Activated CD4-positive, alpha-beta T cell treated with anti-CD3 and anti-CD28 coated beads, Interleukin-2, amount 50 U/mL, for 48 hours (primary cell): ENCODE results near the gene FGF14.
A peak's percentile ranks its signal among the peaks of the same experiment; 100 is the strongest.

ENCODE experiments used
- DNase-seq, 2 experiments: peaks; one replicate each; pipeline ENCODE4 v3.0.0-alpha.2; 2020

FGF14 gene

DNA sequence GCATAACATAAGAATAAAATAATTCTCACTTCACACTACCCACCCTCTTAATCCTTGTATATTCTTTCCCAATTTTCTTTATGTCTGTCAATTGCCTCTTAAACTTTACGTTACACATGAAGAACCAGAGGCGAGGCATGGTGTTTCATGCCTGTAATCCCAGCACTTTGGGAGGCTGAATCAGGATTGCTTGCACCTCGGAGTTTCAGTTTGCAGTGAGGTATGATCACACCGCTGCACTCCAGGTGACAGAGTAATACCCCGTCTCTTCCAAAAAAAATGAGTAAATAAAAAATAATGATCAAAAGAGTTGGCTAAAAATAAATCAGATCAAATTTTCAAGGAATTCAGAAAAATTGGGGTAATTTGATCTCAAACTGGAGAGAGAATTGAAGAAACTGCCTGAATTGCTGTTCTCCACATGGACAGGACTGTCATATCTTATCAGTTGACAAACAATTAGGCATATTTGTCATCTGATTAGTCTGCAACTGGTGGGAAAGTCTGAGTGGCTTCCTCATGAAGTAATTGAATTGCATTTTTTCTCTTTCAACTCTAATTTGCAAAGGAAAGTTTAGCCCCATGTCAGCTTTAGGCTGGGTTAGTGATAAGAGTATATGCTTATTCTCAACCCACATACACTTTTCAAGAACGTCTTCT, 646.5 kb downstream of the FGF14 start:
- no peak for DNase-seq

DNA sequence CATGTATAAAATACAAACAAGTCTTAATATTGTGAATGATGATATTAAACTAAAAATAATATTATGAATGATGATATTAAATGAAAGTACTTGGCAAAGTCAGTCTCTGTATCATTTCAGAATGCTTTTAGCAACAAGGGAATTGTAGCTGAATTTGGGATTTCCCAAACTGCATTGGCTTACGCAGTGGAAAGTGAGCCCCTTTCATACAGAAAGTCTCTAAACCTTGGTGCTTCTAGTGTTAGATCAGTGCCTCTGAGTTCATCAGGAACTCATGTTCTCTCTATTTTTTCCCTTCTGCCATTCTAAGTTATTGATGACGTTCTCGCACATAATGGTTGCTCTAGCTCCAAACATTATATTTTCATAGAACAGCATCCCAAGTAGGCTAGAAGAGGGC, 649.4 kb downstream of the FGF14 start:
- DNase-seq, result no peak

DNA sequence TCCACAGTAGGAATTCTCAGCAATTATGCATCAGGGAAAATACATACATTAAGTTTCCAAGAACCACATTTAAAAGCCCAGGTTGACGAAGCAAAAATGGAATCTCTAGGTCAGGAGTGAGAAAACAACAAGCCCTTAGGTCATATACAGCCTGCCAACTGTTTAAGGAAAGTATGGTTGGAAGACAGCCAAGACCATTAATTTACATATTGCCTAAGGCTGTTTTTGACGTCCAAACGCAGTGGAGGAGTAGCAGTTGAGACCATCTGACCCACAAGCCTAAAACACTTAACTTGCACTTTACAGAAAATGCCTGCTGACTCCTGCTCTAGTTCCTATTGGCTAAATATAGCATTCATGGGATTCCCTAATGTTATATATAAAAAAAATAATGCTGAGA, 650.4 kb downstream of the FGF14 start:
- DNase-seq, result no peak

DNA sequence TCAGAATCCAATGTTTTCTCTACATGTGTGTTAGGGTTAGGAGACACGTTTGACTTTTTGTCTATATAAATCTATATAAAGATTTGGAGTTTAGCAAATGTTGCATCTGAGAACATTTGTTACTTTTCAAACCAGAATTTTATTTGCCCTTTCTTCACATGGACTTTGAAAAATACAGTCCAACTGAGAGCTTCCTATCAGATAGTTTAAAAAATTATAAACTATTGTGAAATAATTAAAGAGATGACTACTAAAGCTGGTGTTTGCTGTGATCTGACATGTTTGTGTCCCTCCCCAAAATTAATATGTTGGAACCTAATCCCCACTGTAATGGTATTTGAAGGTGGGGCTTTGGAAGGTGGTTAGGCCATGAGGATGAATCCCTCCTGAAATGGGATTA, 652.3 kb downstream of the FGF14 start:
- no peak for DNase-seq

DNA sequence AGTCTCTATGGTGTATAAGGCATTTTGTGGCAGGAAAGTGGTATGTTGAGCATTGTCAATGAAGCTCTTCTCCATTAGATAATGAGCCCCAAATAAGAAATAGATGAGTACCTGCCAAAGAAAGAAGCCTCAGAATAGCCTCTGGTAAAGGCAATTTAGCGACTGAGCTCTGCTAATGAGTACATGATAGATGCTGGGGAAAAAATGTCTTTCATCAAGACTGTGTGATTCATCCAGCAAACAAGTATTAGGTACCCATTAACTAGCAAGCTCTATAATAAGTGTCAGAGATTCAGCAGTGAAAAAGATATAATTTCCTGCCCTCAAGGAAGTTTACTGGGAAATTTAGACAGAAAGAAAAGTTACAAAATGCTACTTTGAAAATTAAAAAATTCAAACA, 654.8 kb downstream of the FGF14 start:
- no peak for DNase-seq

DNA sequence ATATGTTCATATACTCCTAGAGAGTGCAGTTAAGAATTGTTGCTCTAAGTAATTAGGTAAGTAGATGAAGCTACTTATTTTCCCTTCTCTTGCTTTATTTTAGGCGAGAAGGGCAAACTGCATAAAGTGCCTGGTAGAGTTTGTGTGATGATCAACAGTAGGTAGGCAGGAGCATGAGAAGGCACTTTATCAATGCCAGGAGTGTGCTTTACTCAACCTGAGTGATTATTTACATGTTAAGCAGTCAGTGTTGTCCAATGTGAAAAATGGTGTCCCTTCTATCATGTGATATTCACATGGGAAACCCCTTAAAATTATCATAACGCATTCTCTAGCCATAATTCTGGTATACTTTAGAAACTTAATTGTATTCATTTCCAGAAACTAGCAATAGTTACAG, 655.3 kb downstream of the FGF14 start:
- DNase-seq, result no peak

DNA sequence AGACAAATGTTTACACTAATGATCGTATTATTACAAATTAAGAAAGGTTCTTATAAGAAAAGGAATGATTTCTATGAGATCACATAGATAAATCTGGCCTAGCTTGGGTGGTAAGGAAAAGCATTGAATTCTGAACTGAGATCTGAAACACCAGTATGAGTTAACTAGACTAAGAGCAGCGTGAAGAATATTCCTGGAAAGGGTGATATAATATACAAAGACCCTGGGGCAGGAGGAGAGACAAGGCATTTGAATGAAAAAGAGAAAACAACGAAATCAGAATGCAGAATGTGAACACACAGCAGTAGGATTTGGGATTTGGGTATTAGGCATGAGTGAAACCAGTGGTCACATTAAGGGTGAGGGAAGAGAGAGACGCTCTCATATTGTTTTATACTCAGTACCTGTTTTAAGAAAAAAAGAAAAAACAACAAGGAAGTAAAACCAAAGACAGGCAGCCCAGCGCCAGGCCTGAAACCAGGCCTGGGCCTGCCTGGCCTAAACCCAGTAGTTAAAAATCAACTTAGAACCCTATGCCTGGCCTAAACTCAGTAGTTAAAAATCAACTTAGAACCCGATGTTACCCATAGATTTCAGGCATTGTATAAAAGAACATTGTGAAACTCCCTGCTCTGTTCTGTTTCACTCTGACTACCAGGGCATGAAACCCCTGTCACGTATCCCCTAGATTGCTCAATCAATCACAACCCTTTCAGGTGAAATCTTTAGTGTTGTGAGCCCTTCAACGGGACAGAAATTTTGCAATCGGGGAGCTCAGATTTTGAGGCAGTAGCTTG, 662.3 kb downstream of the FGF14 start:
- DNase-seq, result no peak

DNA sequence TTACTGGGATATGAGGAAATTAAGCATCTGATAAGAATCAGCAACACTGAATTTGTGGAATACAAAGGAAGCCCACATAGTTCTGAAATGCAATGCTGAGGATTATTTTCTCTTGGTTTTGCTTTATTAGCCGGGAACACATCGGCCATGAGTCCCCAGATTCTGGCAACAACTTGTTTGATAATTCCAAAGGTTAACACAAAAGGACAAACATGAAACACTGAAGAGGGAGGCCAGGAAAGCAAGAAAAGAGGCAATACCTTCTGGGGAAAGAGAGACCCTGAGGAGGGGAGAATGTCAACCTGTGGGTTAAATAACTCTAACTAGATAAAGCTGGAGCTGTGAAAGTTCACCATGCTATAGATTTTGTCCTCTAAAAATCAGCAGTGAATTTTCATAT, 663.5 kb downstream of the FGF14 start:
- DNase-seq, result no peak

DNA sequence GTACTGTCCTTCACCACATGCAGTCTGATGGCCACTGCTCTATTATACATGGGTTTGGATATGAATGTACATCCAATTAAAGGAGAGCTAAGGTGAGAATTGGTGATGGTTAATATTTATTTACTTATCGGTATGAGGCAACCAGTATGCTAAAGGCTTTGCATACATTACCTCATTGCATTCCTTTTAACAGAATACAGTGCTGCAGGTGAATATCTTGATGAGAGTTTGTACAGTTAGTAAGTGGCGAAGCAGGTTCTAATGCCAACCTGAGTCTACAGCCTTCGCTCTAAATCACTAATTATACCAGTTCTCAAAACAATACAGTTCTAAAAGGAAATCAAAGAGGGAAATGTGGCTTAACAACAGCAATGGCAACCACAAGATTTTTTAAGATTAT, 665.3 kb downstream of the FGF14 start:
- no peak for DNase-seq

DNA sequence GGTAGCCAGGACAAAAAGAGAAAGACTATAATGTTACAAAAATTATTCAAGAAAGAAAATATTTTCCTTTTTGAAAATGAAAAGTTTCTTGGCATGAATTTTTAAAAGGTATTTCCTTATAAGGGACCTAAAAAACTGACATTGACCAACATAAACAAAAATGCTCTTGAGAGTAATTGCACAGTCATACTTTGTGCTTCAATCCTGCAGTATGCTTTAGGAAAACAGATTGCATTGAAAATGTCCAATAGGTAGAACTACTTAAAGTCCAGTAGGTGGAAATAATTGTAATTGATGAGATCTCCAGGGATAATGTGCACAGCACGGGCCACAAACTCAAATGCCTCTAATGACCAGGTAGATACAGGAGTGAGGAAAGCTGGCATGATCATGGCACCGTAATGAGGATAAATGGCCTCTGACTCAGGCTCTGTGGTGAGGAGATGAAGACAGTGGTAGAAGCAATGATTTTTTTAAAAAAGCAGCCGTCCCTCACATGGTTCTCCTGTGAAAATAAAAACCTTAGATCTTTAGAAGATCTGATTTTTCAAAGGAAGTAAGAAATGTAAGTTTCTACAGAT, 671.3 kb downstream of the FGF14 start:
- DNase-seq, result no peak

DNA sequence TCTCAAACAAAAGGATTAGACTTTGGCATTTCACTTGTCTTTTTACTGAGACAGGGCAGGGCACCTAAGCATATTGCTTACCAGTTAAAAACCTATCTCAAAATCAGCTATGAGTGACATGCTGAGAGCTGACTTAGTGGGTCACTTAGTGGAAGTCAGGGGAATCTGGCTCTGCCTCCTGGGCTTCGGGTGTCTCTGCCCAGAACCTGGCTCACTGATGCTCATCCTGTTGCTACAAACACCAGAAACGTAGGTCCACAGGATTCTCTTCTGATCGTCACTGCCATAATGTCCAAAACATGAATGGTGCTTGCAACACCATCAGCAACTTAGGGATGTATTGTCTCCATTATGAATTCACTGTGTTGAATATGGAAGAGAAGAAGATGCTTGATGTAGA, 673.2 kb downstream of the FGF14 start:
- DNase-seq, result no peak

DNA sequence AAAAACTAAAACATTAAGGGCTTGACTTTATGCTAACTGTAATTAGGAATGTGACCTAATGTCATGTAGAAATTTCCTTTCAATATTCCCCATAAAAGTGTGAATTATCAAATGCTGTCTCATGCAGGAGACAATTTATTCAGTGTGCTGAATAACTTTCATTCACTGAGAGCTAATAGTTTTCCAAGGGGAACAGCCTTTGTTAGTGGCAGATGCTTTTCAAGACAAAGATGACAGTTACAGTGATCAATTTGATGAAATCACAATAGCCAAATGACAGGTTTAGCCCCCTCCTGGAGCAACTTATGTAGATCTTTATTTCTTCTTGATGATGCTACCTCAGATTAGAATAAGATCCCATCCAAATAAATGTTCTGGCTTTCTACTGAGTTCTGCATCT, 673.8 kb downstream of the FGF14 start:
- no peak for DNase-seq

DNA sequence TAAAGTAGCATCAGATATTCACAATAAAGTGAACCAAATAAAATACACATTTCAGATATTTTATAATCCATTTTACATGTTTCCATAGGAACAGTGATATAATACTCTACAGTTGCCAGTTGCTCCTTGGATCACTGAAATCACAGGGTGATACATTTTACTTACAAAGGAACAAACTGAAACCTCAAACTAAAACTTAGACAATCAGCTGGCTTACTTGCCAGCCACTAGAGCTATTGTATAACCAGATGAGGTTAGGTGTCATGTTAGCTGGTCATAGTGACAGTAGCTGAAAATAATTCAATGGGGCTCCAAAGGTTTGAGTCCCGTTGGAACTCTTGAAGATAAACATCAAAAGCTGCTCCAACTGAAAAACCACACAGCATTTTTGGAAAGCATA, 674.7 kb downstream of the FGF14 start:
- no peak for DNase-seq

DNA sequence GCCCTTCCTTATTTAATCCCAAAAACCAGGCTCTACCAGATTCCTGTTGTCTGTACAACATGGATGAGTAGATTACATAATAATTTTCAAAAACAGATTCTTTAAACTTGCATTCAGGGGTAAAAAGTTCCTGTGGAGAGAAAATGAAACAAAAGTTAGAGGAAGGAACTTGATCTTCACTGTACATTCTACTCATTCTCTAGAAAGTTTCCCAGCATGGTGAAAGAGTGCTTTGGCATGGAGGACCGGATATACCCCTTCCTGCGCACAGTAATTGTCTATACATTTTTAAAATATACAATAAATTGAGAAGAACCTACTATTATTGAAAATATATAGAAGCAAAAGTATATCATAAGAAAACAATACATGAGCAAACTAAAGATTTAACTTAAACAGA, 675.2 kb downstream of the FGF14 start:
- no peak for DNase-seq

DNA sequence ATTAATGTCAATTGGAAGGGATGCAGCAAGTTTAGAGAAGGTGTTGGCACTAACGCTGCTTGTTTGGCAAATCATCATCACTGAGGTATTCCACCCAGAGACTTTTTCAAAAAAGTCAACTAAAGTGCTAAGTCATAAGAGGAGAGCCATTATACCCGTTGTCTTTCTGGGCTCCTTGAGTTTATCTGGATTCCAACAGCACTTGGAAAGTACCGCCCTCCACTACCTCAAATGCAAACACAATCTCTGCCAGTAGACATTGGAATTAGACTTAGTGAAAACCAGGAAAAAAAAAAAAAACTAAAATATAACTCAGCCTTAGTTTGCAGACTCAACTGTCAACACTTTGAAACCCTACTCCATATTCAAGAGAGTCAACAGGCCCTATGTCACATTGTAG, 683.4 kb downstream of the FGF14 start:
- DNase-seq, result no peak

DNA sequence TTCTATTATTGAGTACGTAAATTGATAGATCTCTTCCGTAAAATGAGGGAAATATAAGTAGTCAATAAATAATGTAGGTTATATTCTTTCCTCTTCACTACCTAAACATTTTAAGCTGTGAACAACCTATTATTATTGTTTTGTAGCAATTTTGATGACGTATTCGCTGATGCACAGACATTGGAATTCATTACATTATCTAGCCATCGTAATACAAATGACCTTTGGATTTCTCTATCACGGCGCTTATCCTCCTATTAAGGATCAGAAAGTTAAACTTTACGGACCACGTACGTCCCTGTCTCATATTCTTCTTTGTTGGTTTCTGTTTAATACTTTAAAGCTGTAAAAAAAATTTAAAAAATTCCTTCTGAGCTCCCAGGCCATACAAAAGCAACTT, 684.5 kb downstream of the FGF14 start:
- DNase-seq, result no peak

DNA sequence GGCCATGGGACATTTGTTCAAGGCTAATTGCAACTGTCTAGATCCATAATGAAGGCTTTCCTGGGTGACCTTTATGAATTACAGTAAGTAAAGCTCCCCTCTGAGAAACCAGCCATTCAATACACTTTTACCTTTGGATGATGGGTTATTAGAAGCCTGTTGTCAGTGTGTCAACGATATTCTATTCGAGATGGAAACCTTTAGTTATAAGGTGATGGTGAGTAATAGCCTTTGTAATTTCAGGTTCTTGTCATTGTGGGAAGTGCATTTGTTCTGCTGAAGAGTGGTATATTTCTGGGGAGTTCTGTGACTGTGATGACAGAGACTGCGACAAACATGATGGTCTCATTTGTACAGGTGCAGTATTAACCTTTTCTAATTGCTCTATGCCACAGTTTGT, 687.7 kb downstream of the FGF14 start:
- no peak for DNase-seq

DNA sequence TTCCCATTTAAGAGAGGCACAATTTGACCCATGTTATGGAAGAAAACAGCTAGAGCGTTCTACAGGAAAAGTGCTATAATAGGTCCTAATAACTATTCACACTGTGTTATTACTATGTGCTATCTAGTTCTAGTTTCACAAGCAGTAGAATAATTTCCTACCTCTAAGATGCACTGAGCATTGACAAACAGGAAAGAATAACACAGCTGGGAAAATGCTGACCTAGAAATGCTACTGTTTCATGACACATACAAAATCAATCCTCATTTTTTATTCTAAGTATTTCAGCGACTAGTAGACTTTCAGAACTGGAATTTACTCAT, 689.9 kb downstream of the FGF14 start:
- DNase-seq, result no peak

DNA sequence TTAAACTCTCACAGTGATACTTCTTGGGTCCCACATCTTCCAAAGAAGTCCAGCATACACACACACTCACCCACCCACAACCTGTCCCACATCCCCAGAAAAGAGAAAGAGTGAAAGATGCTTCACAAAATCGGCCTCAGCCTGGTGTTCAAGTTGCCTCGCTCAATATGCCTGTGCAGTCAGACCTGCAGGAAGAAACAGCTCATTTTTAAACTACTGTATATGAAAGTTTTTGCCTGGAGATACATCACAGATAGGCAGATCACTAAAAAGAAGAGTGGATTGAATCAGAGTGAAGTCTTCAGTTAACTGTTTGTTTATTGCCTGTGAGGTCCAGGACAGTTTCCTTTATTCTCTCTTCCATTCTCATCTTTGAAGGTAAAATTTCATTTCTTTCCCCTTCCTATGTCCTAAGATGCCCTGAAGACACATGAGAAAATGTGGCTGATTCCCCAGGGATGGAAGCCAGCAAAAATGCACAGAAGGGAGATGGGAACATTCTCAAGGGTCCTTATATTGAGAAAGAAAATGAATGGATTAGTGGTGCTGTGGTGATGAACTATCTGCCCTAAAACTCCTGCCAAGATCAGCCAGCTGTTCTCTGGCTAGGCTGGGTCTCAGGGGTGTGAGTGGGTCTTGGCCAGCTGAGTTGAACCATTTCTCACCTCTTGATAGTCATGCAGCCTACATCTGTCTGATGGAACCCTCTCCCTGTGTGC, 690.4 kb downstream of the FGF14 start:
- DNase-seq, result no peak

DNA sequence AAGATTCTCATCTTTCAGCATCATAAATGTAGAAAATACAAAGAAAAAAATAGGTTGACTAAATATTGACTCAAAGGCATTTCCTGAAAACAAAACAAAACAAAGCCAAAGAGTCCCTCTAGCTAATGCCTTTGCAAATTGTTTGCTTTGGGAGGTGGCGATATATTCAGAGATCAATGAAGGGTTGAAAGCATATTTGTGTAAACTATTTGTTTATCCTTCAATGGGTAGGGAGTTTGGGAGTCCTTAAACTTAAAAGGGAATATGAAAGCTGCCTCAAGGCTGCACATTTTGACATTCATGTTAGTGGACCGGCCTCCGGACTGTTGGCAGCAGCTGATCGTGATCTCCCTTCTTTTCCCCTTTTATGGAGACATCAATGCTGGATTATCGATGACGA, 691.9 kb downstream of the FGF14 start:
- DNase-seq, result no peak

DNA sequence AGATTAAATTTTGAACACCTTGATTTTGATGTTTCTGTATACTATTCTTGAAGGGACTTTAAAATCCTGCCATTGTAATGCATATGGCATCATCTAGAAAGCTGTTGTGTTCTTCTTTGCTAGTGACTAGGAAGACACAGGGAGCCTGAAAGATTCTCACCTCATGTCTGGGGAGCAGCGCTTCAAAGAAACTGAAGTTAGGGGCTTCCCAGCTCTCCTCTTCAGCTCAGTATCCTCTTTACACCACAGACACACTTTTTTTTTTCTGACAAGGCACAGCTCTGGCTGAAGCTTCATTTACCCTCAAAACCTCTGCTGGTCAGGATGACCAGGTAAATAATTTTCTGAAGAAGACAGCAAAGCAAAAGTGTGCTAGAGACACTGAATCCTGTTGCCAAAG, 693.7 kb downstream of the FGF14 start:
- no peak for DNase-seq

DNA sequence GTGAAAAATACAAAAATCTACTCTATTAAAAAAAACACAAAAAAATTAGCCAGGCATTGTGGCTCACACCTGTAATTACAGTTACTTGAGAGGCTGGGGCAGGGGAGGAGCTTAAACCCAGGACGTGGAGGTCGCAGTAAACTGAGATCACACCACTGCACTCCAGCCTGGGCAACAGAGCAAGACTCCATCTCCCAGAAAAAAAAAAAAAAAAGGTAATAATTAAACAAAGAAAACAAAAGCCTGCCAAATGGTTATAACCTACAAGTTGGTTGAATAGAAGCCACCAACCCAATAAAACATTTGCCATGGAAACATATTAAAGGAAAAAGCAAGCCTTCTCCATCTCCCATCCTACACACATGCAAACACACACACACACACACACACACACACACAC, 694.2 kb downstream of the FGF14 start:
- no peak for DNase-seq

DNA sequence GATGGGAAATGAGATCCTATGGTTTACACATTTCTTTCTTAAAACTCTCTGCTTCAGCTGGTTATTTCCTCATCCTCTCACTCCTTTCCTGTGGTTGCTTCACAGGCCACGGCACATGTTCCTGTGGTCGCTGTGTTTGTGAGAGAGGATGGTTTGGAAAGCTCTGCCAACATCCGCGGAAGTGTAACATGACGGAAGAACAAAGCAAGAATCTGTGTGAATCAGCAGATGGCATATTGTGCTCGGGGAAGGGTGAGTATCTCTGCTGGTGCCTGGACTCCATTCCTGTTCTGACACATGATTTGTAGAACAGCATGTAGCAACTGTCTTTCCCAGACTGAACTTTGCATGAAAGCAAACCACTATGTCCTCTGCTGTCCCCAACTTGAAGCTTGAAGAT, 695.2 kb downstream of the FGF14 start:
- peak; percentile 2 to 9 for DNase-seq

DNA sequence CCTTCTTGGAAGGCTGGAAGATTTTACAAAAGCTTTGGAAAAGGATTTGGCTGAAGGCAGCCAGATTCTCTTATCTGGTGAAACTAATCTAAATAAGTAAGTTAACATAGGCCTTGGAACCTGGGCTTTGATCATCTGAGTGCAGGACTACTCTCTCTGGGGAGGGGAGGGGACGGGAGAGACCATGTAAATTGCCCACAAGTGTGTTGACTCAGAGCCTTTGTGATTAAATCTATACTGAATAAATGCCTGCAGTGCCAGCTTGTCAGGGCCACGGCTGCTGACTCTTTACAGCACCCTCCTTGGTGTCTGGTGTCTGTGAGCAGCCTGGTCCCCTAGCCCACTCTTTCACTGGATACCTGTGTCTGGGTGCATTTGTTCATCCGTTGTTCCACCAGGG, 698.0 kb downstream of the FGF14 start:
- DNase-seq, result no peak
